SKM-1 (cell line): Measurements from ENCODE around the gene BAIAP2L1.
"Not testable (repeated sequence)": the region's sequence is repeated elsewhere in the genome, so short reads cannot be mapped to it uniquely, and the experiment has no call there.

Experiments used
- DNase-seq: peaks from one replicate; lab custom pipeline; 2025; ENCODE audit not compliant: unreplicated experiment; lab: John Stamatoyannopoulos, UW

Gene BAIAP2L1

GRCh38 chr7:98400542-98401340 lies at the start of gene BAIAP2L1:
BAIAP2L1 (minus strand) TSS chr7:98401090; CDS start chr7:98400852, 238 bp downstream.
- DNase-seq, result peak; percentile 59

GRCh38 chr7:98448766-98449165 lies 47.9 kb upstream of the BAIAP2L1 start:
- no peak for DNase-seq

GRCh38 chr7:98440992-98441391 lies 40.1 kb upstream of the BAIAP2L1 start:
- not testable (repeated sequence) for DNase-seq

- no peak for DNase-seq
These were observed 38.6 kb upstream of the BAIAP2L1 start for GRCh38 chr7:98439484-98439883.

GRCh38 chr7:98434087-98434486 lies 33.2 kb upstream of the BAIAP2L1 start:
- DNase-seq, result no peak

GRCh38 chr7:98429799-98430198 lies 28.9 kb upstream of the BAIAP2L1 start:
- no peak for DNase-seq

GRCh38 chr7:98423043-98423442 lies 22.2 kb upstream of the BAIAP2L1 start:
- no peak for DNase-seq

- DNase-seq, result no peak
These were observed 20.2 kb upstream of the BAIAP2L1 start for GRCh38 chr7:98420966-98421612.

GRCh38 chr7:98419988-98420387 lies 19.1 kb upstream of the BAIAP2L1 start:
- not testable (repeated sequence) for DNase-seq

- not testable (repeated sequence) for DNase-seq
These were observed 18.4 kb upstream of the BAIAP2L1 start for GRCh38 chr7:98419316-98419691.

- no peak for DNase-seq
These were observed 17.9 kb upstream of the BAIAP2L1 start for GRCh38 chr7:98418636-98419315.

GRCh38 chr7:98418271-98418635 lies 17.4 kb upstream of the BAIAP2L1 start:
- DNase-seq, result no peak

- peak; percentile 6 for DNase-seq
These were observed 16.8 kb upstream of the BAIAP2L1 start for GRCh38 chr7:98417604-98418270.

- no peak for DNase-seq
These were observed 13.5 kb upstream of the BAIAP2L1 start for GRCh38 chr7:98414205-98414900.

- not testable (repeated sequence) for DNase-seq
These were observed 12.8 kb upstream of the BAIAP2L1 start for GRCh38 chr7:98413655-98414054.

GRCh38 chr7:98409843-98410242 lies 9.0 kb upstream of the BAIAP2L1 start:
- no peak for DNase-seq

- DNase-seq, result not testable (repeated sequence)
These were observed 7.3 kb upstream of the BAIAP2L1 start for GRCh38 chr7:98408146-98408545.

- DNase-seq, result no peak
These were observed 5.9 kb upstream of the BAIAP2L1 start for GRCh38 chr7:98406827-98407226.

- no peak for DNase-seq
These were observed 4.0 kb upstream of the BAIAP2L1 start for GRCh38 chr7:98404840-98405239.

- DNase-seq, result no peak
These were observed 874 bp downstream of the BAIAP2L1 start for GRCh38 chr7:98399890-98400541.
